Liver (tissue), 3 donors: Measurements from ENCODE around the gene MAB21L2.

ENCODE experiments used
- CTCF ChIP-seq: fragments of 150-350 bp; IDR thresholded peaks from 2 replicates; pipeline ENCODE4 v1.5.1; 2017; ENCODE audit warnings: improper control_type of control experiment, low read depth, low read length; ENCODE audit not compliant: missing input control
- JUND ChIP-seq, 2 donors: IDR thresholded peaks; 2 replicates each; pipeline ENCODE4 v1.6.1; 2016; ENCODE audit warnings: antibody characterized with exemption in 2 of 2
- RAD21 ChIP-seq, 2 donors: IDR thresholded peaks; 2 replicates each; pipeline ENCODE4 v1.6.1; 2016; ENCODE audit warnings: antibody characterized with exemption in 2 of 2, mild to moderate bottlenecking in 2 of 2
- donor health status: healthy.
- donor health status: healthy.

- TF ChIP-seq CTCF (no peak), JUND (IDR thresholded peaks at IDR 0.05) (no peak), RAD21 (IDR thresholded peaks at IDR 0.05) (no peak)
Observed at GRCh38 chr4:150619042-150619441, 37.1 kb downstream of the MAB21L2 start.
